Fibroblast of pulmonary artery (primary cell): ENCODE data around the gene LCTL.

ENCODE experiments used
- DNase-seq: peaks from one replicate; pipeline ENCODE4 v3.0.0-alpha.2; 2010; ENCODE audit warnings: low read depth
- H3K4me3 ChIP-seq: replicated peaks from 2 replicates; pipeline ENCODE4 v1.5.1; 2011; ENCODE audit warnings: low read depth, mild to moderate bottlenecking, control low read depth, low read length, moderate library complexity
- TF ChIP-seq, protein P1 (sequence below): IDR thresholded peaks from 2 replicates; pipeline ENCODE4 v1.5.1; 2011; ENCODE audit warnings: mild to moderate bottlenecking, control low read depth, low read length, inconsistent platforms; ENCODE audit errors: missing control alignments

Gene LCTL

DNA sequence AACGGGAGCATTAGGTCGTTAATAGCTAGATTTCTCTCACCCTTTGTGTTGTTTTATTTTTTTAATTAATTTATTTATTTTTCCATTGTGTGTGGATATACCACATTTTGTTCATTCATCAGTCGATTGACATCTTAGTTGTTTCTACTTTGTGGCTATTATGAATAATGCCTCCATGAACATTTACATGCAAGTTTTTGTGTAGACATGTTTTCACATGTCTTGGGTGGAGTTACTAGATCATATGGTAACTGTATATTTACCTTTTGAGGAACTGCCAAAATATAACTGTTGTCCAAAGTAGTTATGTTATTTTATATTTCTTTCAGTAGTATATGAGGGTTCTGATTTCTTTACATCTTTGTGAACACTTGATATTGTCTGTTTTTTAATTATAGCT lies 41.9 kb downstream of the LCTL start:
- no peak for DNase-seq
- TF ChIP-seq, protein P1, sequence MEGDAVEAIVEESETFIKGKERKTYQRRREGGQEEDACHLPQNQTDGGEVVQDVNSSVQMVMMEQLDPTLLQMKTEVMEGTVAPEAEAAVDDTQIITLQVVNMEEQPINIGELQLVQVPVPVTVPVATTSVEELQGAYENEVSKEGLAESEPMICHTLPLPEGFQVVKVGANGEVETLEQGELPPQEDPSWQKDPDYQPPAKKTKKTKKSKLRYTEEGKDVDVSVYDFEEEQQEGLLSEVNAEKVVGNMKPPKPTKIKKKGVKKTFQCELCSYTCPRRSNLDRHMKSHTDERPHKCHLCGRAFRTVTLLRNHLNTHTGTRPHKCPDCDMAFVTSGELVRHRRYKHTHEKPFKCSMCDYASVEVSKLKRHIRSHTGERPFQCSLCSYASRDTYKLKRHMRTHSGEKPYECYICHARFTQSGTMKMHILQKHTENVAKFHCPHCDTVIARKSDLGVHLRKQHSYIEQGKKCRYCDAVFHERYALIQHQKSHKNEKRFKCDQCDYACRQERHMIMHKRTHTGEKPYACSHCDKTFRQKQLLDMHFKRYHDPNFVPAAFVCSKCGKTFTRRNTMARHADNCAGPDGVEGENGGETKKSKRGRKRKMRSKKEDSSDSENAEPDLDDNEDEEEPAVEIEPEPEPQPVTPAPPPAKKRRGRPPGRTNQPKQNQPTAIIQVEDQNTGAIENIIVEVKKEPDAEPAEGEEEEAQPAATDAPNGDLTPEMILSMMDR = no peak
- H3K4me3 ChIP-seq = no peak overlapping the region

DNA sequence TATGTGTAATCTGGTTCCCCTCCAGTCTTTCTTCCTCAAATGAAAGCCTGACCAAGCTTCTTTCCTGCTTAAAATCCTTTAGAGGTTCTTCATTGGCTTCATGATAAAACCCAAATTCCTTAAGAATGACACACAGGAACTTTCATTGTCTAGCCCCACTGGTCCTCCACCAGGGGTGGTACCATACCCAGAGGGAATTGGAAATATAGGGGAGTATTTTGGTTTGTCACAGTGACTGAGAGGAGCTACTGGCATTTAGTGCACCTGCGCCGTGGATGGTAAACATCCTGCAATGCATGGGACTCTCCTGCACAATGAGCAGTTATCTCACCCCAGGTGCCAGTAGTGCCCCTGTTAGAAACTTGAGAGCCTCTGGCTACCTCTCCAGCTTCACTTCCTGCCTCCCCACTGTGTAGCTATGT lies 49.9 kb downstream of the LCTL start:
- TF ChIP-seq, protein P1 = no peak

DNA sequence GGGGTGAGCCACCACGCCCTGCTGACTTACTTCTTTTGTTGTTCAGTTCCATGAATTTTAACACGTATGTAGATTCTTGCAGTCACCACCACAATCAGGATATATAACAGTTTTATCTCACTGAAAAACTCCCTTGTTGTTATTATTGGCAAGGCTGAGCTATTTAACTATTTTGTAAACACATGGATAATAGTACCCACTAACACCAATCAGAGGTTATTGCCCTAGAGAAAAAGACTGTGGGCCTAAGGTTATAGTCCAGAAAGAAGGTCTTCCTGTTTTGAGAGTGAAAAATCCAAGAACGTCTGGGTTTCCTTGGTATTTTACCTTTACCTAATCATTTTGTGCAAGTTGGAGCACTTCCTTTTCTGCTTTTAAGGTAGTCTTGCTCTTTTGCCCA lies 51.2 kb downstream of the LCTL start:
- no peak for DNase-seq
- H3K4me3 ChIP-seq = no peak overlapping the region
- TF ChIP-seq, protein P1 = no peak

More for the DNA sequence above, 49.9 kb downstream of the LCTL start:
- H3K4me3 ChIP-seq = no peak overlapping the region
- peak; percentile 62 for DNase-seq

DNA sequence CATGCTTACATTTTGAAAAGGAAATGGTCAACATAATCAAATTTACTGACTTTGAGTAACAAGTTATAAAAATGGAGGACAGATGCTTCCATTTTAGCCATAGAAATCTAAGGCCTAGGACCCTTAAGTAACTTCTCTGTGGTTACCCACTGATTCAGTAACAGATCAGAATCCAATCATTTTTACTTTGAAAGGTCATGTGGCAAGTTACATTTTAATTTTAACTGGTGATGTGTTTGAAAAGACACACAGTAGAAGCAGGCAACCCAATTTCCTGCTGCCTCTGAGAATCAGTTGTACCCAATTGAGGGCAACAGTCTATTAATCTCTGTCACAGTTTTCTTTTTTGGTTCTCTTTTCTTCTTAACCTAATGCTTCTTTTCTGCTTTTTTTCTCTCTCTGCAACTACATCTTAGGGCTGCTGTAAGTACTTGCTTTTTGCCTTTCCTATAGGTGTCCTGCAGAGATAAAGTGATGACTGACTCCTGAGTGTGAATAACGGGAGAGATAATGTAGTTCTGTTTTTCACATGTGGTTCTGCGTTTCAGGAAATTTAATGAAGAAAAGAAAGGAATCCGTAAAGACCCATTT lies 57.4 kb downstream of the LCTL start:
- no peak overlapping the region for H3K4me3 ChIP-seq
- DNase-seq = no peak
- TF ChIP-seq, protein P1 = no peak

DNA sequence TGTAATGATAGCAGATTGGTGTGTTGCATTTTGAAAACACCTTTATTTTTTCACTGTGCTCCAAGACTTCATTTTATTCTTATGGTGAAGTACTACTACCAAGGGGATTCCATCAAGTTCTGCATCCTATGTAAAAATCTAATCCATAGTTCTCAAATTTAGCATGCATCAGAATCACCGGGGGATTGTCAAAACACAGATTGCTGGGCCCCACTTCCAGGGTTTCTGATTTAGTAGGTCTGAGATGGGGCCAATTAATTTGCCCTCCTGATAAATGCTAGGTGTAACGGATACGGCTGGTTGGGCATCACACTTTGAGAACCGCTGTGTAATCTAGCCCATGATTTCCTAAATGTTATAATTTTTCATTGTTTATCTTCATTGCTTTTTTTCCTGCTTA lies 60.0 kb downstream of the LCTL start:
- peak overlapping the region; percentile 88 for H3K4me3 ChIP-seq
- no peak for DNase-seq
- TF ChIP-seq, protein P1 = no peak

DNA sequence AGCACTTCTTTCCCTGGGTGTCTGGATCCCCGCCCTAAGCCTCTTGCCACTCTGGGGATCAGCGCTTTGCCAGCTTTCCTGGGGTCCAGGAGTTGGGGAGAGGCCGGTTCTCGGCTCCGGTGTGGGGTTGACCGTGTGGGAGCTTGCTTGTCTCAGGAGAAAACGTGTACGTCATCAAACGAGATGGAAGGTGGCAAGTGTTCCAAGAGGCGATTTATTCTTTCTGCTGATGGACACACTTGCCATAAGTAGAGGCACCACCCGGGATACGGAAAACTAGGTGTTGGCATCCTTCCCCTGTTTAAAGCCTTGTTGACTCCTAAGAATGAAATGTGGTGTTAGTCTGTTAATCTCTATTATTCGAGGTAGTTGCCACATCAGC lies 60.4 kb downstream of the LCTL start:
- peak; percentile 39 for DNase-seq
- peak overlapping the region; percentile 88 for H3K4me3 ChIP-seq
- TF ChIP-seq, protein P1 = no peak
